Fibroblast of skin of left quadriceps (primary cell): ENCODE measurements around the gene ZBTB32.
A peak's percentile ranks its signal among the peaks of the same experiment; 100 is the strongest.

Experiments
- DNase-seq, 2 experiments: peaks; one replicate each; pipeline ENCODE4 v3.0.0-alpha.2; 2013; ENCODE audit warnings: low read depth in 2 of 2

Gene ZBTB32

GRCh38 chr19:35695895-35696422 lies 8.4 kb upstream of the ZBTB32 start:
- no peak for DNase-seq

GRCh38 chr19:35696835-35697234 lies 7.5 kb upstream of the ZBTB32 start:
- no peak for DNase-seq

- DNase-seq = peak; percentile 93 to 94
Measured at GRCh38 chr19:35702223-35703012, 1.9 kb upstream of the ZBTB32 start.

- no peak for DNase-seq
Measured at GRCh38 chr19:35703343-35703742, 1.0 kb upstream of the ZBTB32 start.

GRCh38 chr19:35708391-35708790 lies 4.0 kb downstream of the ZBTB32 start:
- DNase-seq = no peak

GRCh38 chr19:35710784-35711723 lies 6.7 kb downstream of the ZBTB32 start:
- DNase-seq = no peak

GRCh38 chr19:35712567-35713505 lies 8.5 kb downstream of the ZBTB32 start:
- DNase-seq = no peak

GRCh38 chr19:35713506-35713850 lies 9.1 kb downstream of the ZBTB32 start:
- DNase-seq = no peak

GRCh38 chr19:35713904-35714495 lies 9.6 kb downstream of the ZBTB32 start:
- no peak for DNase-seq

GRCh38 chr19:35714601-35715354 lies 10.4 kb downstream of the ZBTB32 start:
- DNase-seq = no peak

- DNase-seq = no peak
Measured at GRCh38 chr19:35715355-35715809, 11.0 kb downstream of the ZBTB32 start.

- DNase-seq = no peak
Measured at GRCh38 chr19:35715981-35716800, 11.8 kb downstream of the ZBTB32 start.

GRCh38 chr19:35716801-35717664 lies 12.7 kb downstream of the ZBTB32 start:
- DNase-seq = peak; percentile 37 to 38

- peak; percentile 94 for DNase-seq
Measured at GRCh38 chr19:35717665-35718344, 13.4 kb downstream of the ZBTB32 start, which contains the start of gene KMT2B. KMT2B (plus strand) TSS chr19:35718003; CDS start chr19:35718019, 16 bp downstream.

GRCh38 chr19:35718345-35719041 lies 14.1 kb downstream of the ZBTB32 start:
- DNase-seq = no peak

GRCh38 chr19:35719402-35720162 lies 15.2 kb downstream of the ZBTB32 start:
- DNase-seq = no peak
